Fibroblast of lung (primary cell): ENCODE data around the gene SF3B1. TPM values are rescaled to one million over a fixed set of nuclear protein-coding genes. Genes with fewer than 3 reads are reported as not detected.

Source experiments
- DNase-seq, 2 donors: peaks; one replicate each; pipeline versions ENCODE4 v3.0.0 to v3.0.0-alpha.2; 2010; ENCODE audit warnings: low read depth in 2 of 2
- H2AFZ ChIP-seq: 2 replicates; pipeline ENCODE4 v1.5.1; 2012; ENCODE audit warnings: low read length, control low read depth, inconsistent platforms
- H3K27ac ChIP-seq: 2 replicates; pipeline ENCODE4 v1.5.1; 2011; ENCODE audit warnings: low read length, control low read depth; ENCODE audit not compliant: insufficient read depth
- H3K27me3 ChIP-seq: 2 replicates; pipeline ENCODE4 v1.5.1; 2011; ENCODE audit warnings: mild to moderate bottlenecking, low read length; ENCODE audit not compliant: control insufficient read depth, insufficient read depth
- H3K36me3 ChIP-seq: 2 replicates; pipeline ENCODE4 v1.5.1; 2011; ENCODE audit warnings: low read length; ENCODE audit not compliant: control insufficient read depth, insufficient read depth
- H3K4me1 ChIP-seq: 2 replicates; pipeline ENCODE4 v1.5.1; 2011; ENCODE audit warnings: low read length; ENCODE audit not compliant: control insufficient read depth, insufficient read depth; ENCODE audit errors: extremely low read depth
- H3K4me2 ChIP-seq: 2 replicates; pipeline ENCODE4 v1.5.1; 2011; ENCODE audit warnings: low read length, control low read depth; ENCODE audit not compliant: insufficient read depth; ENCODE audit errors: extremely low read depth
- H3K4me3 ChIP-seq, 4 experiments: fragments of 200-600 bp in 1 of 4; sonication (generic) in 1 of 4; replicated peaks in 1 of 4; 2 replicates each; pipeline ENCODE4 v1.5.1; 2011 to 2016; ENCODE audit warnings: low read length in 4 of 4, low read depth in 3 of 4, mild to moderate bottlenecking in 3 of 4, control low read depth in 2 of 4, inconsistent platforms in 1 of 4, mixed read lengths in 1 of 4; ENCODE audit not compliant: insufficient read depth in 1 of 4; ENCODE audit errors: control extremely low read depth in 1 of 4
- H3K79me2 ChIP-seq: 2 replicates; pipeline ENCODE4 v1.5.1; 2012; ENCODE audit warnings: mild to moderate bottlenecking, low read length, inconsistent platforms; ENCODE audit not compliant: control insufficient read depth, insufficient read depth
- H3K9ac ChIP-seq: 2 replicates; pipeline ENCODE4 v1.5.1; 2011; ENCODE audit warnings: mild to moderate bottlenecking, low read length, control low read depth; ENCODE audit not compliant: insufficient read depth
- H3K9me3 ChIP-seq: 2 replicates; pipeline ENCODE4 v1.5.1; 2012; ENCODE audit warnings: low read depth, low read length; ENCODE audit not compliant: control insufficient read depth, insufficient read depth
- H4K20me1 ChIP-seq: 2 replicates; pipeline ENCODE4 v1.5.1; 2011; ENCODE audit warnings: low read length; ENCODE audit not compliant: control insufficient read depth, insufficient read depth; ENCODE audit errors: extremely low read depth
- EZH2 ChIP-seq: IDR thresholded peaks from 2 replicates; pipeline ENCODE4 v1.5.1; 2012; ENCODE audit warnings: low read length, control low read depth, mild to moderate bottlenecking; ENCODE audit errors: missing control alignments
- polyA plus RNA-seq, 2 donors: library from polyadenylated mRNA; depleted of rRNA in 1 of 2; stranded (reverse) in 1 of 2; unstranded in 1 of 2; fragments of >200 nt; gene quantifications; 2 replicates each; pipeline ENCODE4 v1.2.1, GENCODE V29; 2011 to 2012; ENCODE audit warnings: missing spikeins in 1 of 2
- total RNA-seq: library from RNA; depleted of rRNA; stranded (reverse); fragments of >200 nt; gene quantifications from 2 replicates; pipeline ENCODE4 v1.2.1, GENCODE V29; 2014
- TF ChIP-seq, protein P1 (sequence below), 2 donors: IDR thresholded peaks in 1 of 2; conservative IDR thresholded peaks in 1 of 2; 1 replicate in 1 of 2; 2 replicates in 1 of 2; pipeline ENCODE4 v1.5.1; 2011 to 2012; ENCODE audit warnings: low read length in 2 of 2, control low read depth in 1 of 2, inconsistent platforms in 1 of 2, low read depth in 1 of 2, mild to moderate bottlenecking in 1 of 2

SF3B1 gene
- total and polyA plus RNA-seq, 2 donors (not counting 1 experiment from before 2014, with no cell fraction given), result 195 to 509 TPM

DNA sequence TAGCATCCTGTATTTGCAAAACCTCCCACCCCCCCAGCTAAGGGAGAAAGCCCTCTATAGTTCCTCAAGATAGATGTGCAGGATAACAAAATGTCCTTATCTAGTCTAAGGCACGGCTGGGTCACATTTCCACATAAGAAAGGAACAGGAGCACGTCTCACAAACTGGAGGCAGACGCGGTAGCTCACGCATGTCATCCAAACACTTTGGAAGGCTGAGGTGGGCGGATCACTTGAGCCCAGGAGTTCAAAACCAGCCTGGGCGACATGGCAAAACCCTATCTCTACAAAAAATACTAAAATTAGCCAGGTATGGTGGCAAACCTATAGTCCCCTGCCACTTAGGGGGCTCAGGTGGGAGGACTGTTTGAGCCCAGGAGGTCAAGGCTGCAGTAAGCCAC lies 9.3 kb downstream of the SF3B1 start:
- Histone ChIP-seq H2AFZ (no peak overlapping the region), H3K27me3 (no peaks in the 10 kb centered on the region), H3K4me1 (no peaks in the 10 kb centered on the region), H3K36me3 (peaks cover 2% of the 10 kb centered on the region), H3K9me3 (no peaks in the 10 kb centered on the region), H3K4me2 (peak overlapping the region; percentile 18), H4K20me1 (peaks cover 3% of the 10 kb centered on the region), H3K27ac (no peak overlapping the region), H3K4me3 (no peak overlapping the region), H3K9ac (no peak overlapping the region), H3K79me2 (peaks cover 94% of the 10 kb centered on the region)
- DNase-seq, result no peak
- TF ChIP-seq, protein P1, sequence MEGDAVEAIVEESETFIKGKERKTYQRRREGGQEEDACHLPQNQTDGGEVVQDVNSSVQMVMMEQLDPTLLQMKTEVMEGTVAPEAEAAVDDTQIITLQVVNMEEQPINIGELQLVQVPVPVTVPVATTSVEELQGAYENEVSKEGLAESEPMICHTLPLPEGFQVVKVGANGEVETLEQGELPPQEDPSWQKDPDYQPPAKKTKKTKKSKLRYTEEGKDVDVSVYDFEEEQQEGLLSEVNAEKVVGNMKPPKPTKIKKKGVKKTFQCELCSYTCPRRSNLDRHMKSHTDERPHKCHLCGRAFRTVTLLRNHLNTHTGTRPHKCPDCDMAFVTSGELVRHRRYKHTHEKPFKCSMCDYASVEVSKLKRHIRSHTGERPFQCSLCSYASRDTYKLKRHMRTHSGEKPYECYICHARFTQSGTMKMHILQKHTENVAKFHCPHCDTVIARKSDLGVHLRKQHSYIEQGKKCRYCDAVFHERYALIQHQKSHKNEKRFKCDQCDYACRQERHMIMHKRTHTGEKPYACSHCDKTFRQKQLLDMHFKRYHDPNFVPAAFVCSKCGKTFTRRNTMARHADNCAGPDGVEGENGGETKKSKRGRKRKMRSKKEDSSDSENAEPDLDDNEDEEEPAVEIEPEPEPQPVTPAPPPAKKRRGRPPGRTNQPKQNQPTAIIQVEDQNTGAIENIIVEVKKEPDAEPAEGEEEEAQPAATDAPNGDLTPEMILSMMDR (conservative IDR thresholded peaks at IDR 0.05 in 1 of 2, IDR thresholded peaks at IDR 0.05 in 1 of 2; ENCODE audit: low read depth in 1 of 2, low read length in 2 of 2), result no peak
- TF ChIP-seq EZH2, result no peak

DNA sequence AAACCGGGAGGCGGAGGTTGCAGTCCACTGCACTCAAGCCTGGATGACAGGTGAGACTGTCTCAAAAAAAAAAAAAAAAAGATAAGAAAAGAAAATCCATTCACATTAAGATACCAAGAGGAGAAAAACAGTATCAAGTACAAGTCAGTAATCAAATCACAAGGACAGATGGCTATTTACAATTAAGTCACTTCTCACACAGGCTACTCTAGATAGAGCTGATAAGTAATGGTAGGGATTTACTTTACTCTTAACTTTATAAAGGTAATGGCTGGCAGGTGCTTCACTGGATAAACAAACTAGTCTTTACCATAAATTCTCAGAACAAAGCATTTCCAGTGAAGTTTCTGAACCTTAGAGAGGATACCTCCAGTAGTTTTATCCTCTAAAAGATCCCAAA lies 11.5 kb downstream of the SF3B1 start:
- H2AFZ ChIP-seq, result no peak overlapping the region
- DNase-seq, result no peak
- peaks cover 2% of the 10 kb centered on the region for H3K36me3 ChIP-seq
- no peaks in the 10 kb centered on the region for H3K27me3 ChIP-seq
- H3K9me3 ChIP-seq, result no peaks in the 10 kb centered on the region
- H4K20me1 ChIP-seq, result peaks cover 3% of the 10 kb centered on the region
- no peaks in the 10 kb centered on the region for H3K4me1 ChIP-seq
- no peak overlapping the region for H3K4me2 ChIP-seq
- peaks cover 74% of the 10 kb centered on the region for H3K79me2 ChIP-seq
- H3K27ac ChIP-seq, result no peak overlapping the region
- TF ChIP-seq, protein P1 (conservative IDR thresholded peaks at IDR 0.05 in 1 of 2, IDR thresholded peaks at IDR 0.05 in 1 of 2; ENCODE audit: low read depth in 1 of 2, low read length in 2 of 2), result no peak
- no peak for TF ChIP-seq EZH2
- H3K9ac ChIP-seq, result no peak overlapping the region
- no peak overlapping the region for H3K4me3 ChIP-seq

DNA sequence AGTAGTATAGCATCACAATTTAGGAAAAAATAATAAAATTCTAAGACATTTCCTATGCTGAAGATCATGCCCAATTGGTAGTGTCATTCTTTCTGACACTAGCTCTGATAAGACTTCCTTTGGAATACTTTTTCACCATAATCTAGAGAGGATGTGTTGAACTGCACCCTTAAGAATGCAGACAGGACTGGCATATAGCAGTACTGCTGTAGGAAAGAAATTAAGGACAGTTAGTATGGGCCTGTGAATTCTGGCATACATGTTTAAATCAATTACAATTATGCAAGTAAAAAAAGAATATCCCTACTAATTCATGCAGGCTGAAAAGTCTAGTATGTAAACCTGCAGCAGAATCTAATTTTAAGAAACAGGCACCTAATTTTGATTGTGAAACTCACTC lies 15.4 kb downstream of the SF3B1 start:
- Histone ChIP-seq H3K36me3 (peaks cover 11% of the 10 kb centered on the region), H3K9ac (no peak overlapping the region), H3K79me2 (peaks cover 38% of the 10 kb centered on the region), H4K20me1 (no peaks in the 10 kb centered on the region), H3K27me3 (no peaks in the 10 kb centered on the region), H3K4me1 (peaks cover 2% of the 10 kb centered on the region), H3K9me3 (no peaks in the 10 kb centered on the region), H3K27ac (no peak overlapping the region), H3K4me2 (no peak overlapping the region), H3K4me3 (no peak overlapping the region), H2AFZ (no peak overlapping the region)
- DNase-seq, result no peak
- no peak for TF ChIP-seq EZH2
- TF ChIP-seq, protein P1 (conservative IDR thresholded peaks at IDR 0.05 in 1 of 2, IDR thresholded peaks at IDR 0.05 in 1 of 2; ENCODE audit: low read depth in 1 of 2, low read length in 2 of 2), result no peak
